HG02870 (cell line): ENCODE data around the gene ZNF484.
A peak's percentile ranks its signal among the peaks of the same experiment; 100 is the strongest.
"Not testable (repeated sequence)": the region's sequence is repeated elsewhere in the genome, so short reads cannot be mapped to it uniquely, and the experiment has no call there.

Source experiments
- ATAC-seq: cut with Tn5 transposase; IDR thresholded peaks from one replicate; pipeline ENCODE4 v1.9.1; 2021; ENCODE audit warnings: mild to moderate bottlenecking, moderate library complexity; ENCODE audit not compliant: unreplicated experiment

ZNF484 gene

GRCh38 chr9:92877531-92878430, at the start of gene ZNF484:
Gene ZNF484 (minus strand): TSS chr9:92878038. CDS start chr9:92875029, 3,009 bp downstream.
- ATAC-seq: peak; percentile 94

DNA sequence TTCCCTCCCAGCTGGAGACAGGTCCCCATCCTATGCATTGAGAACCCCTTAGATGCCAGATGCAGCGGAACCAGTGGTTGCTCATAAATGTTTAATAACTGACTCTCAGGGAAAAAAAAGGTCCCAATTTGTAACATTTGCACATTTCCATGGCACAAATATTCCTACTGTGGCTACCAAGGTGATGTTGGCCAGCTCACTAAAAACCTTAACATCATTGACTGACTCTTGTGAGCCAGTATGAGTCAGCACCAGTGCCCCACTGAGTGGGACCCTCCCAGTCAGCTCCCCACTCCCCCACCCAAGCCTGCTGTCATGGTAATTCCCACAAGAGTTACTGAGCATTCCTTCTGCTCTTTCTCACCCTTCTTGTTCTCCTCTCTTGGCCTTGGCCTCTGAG, 42.6 kb upstream of the ZNF484 start:
- ATAC-seq: no peak

- no peak for ATAC-seq
Observed at GRCh38 chr9:92917176-92917800, 39.5 kb upstream of the ZNF484 start.

- no peak for ATAC-seq
Observed at GRCh38 chr9:92911511-92912475, 34.0 kb upstream of the ZNF484 start.

DNA sequence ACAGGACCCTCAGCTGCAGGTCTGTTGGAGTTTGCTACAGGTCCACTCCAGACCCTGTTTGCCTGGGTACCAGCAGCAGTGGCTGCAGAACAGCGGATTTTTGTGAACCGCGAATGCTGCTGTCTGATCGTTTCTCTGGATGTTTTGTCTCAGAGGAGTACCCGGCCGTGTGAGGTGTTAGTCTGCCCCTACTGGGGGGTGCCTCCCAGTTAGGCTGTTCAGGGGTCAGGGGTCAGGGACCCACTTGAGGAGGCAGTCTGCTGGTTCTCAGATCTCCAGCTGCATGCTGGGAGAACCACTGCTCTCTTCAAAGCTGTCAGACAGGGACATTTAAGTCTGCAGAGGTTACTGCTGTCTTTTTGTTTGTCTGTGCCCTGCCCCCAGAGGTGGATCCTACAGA, 27.3 kb upstream of the ZNF484 start:
- not testable (repeated sequence) for ATAC-seq

- no peak for ATAC-seq
Observed at GRCh38 chr9:92897323-92897722, 19.5 kb upstream of the ZNF484 start.

DNA sequence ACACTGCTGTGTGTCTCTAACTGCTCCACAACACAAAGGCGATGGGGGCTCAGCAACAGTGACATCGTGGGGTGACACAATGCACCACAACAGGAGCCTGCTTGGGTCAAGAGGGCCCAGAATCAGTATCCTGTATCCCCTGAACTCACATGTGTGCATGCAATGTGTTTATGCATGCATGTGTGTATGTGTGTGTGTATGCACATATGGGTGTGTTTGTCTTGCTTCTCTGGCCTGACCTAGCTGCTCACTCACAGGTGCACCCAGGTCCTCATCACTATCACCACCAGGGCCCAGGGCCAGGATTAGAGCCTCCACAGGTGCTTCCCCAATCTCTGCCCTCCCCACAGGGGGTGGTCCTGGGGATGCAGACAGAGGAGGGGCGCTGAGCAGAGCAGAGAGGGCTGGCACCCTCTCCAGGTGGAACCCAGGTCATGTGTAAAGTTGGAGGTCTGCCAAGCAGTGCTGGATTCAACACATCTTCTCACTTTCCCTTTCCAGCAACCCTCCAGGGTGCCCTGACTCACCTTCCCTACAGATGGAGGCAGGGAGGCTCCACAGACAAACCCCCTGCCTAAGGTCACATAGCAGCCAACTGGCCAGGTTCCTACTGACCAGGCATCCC, 18.1 kb upstream of the ZNF484 start:
- ATAC-seq: no peak

DNA sequence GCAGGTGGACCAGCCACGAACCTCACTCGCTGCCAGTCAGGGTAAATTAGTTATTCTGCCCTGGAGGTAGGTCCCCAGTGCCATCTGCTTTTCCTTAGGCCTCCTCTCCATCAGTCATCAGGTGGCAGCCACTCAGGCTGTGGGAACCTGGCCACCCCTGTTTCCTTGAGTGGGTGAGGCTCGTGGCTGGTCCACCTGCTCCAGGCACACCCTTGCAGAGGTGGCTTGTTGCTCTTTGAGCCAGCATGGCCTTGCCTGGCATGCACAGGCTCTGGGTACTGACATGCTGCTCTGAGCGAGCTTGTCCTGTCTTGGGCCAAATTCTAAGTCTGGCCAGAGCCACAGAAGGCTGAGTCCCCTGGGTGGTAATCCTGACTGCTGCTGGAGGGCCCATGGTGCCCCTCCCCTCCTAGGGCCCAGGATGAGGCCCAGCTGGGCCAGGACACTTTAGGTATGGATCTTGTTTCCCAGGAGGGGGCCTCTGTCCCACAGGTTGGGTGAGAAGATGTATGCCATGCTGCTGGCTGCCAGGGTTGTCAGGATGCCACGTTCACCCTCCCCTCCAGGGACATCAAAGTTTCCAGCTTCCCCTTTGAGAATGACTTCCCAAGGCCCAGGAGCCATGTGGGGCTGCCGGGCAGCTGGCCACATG, 17.0 kb upstream of the ZNF484 start:
- ATAC-seq: no peak

DNA sequence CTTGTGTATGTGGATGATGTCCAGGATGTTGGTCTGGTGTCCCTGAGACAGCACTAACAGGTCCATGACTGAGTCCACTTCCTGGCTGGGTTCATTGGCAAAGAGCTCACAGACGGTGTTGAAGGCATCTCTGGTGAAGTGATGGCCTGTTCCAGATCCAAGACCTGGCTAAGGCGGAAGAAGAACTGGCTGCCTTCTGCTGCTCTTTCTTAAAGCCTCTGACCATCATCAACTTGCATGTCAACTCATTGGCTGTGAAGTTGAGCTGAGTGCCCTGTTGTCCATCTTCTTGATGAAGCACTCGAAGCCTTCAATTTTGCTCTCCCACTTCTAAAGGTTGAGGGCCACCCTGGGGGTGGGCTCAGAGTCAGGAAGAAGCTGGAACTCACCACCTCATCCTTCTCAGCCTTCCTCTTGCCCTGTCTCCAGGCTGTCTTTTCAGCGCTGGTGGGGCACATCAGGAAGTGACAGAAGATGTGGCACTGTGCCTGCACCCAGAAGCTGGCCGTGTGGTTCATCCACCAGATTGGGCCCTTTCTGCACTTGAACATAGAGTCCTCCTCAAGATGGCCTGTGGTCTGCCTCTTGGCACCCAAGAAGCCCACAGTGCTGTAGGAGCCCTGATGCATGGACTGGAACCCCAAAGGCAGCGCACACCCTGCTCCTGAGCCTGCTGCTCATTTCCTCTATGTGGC, 16.2 kb upstream of the ZNF484 start:
- not testable (repeated sequence) for ATAC-seq

GRCh38 chr9:92892276-92892675, 14.4 kb upstream of the ZNF484 start:
- not testable (repeated sequence) for ATAC-seq

GRCh38 chr9:92890761-92891160, 12.9 kb upstream of the ZNF484 start:
- ATAC-seq: no peak

DNA sequence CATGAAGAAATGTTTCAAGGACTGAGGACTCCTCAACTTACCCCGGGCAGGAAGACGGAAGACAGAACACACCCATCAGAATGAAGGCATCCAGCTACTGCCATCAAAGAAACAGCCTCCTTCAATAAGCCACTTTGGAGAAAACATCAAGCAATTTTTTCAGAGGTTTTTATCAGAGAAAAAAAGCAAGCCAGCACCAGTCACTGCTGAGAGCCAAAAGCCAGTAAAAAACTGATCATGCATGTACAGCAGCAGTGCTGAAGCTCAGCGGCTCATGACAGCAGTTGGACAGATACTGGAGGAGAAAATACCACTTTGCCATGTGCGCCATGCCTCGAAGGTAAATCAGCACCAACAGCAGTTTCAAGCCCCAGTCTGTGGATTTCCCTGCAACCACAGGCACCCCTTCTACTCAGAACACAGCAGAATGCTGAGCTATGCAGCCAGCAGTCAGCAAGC, 10.1 kb upstream of the ZNF484 start:
- ATAC-seq: no peak

DNA sequence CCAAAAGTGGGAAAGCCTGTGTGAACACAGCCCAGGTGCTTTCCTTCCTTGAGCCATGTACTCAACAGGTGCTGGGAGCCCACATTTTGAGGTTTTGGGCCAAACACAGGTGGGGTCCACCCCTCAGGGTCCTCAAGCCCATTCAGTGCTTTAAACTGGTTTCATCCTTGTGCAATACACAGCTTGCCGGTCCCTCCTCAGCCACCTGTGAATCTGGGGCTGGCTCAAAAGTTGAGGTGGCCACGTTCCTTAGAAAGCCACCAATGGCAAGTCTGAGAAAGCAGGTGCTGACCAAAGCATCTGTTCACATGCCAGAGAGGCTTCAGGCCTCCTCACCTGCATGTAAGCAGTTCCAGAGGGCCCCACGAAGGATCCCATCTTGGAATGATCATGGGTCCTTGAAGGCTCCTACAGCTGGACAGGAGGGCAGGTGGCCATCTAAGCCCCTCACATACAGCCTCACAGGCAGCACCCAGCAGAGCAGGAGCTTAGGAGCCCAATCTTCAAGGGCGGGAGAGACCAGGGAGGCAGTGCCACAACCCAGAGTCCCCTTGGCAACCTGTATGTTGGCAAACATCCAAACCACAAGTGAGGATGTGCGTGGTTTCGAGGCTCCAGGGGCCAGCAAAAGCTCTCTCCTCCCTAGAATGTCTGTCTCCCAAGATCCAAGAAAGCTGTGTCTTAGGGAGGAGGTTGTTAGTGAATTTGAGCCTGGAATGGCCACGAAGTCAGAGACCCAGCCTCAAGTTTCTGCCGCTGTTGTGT, 9.2 kb upstream of the ZNF484 start:
- not testable (repeated sequence) for ATAC-seq

DNA sequence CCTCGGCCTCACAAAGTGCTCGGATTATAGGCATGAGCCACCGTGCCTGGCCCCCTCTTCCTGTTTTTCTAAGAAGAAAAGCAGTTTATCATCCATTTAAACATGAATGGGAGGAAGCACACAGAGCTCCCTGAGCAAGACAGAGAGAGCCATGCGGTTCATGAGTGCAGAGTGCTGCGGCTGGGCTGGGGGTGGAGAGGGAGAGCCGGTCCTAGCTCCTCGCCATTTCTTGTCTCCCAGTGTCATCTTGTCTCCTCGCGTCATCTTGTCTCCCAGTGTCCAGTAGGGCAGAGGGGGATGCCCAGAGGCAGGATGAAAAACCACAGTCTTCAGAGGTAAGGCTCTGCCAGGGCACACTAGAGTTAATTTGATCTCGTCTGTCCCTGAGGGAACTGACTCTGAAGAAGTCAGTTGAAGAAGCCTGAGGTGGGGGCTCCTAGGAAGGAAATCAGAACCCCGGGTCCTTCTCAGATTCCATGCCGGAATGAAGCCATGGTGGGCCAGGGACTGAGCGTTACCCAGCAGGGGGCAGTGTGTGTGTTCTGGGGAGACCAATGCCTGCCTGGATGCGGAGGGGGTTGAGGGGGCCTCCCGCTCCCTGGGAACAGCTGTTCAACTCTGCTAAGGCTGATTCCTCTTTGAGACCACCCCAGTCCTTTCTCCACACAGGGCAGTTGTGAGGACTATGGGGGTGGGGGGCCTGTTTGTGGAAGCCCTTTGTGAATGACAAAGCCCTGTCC, 6.0 kb upstream of the ZNF484 start:
- not testable (repeated sequence) for ATAC-seq

- ATAC-seq: no peak
Observed at GRCh38 chr9:92882276-92882675, 4.4 kb upstream of the ZNF484 start.

DNA sequence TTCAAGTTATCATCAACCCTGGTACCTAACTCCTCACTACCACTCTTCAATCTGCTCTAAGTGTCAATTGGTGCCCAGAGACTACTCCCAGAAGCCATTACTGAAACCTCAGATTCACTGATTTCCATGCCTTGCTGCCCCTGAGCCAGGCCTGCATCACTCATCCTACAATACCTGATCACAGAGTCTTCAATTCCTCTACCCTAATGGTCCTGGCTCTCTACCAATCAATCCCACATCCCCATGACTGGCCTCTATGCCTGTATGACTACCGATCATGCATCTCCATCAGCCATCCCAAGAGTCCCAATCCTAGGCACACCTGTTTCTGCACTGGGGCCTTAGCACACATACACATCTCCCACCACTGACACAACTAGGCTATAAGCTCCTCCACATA, 2.5 kb downstream of the ZNF484 start:
- ATAC-seq: no peak

- no peak for ATAC-seq
Observed at GRCh38 chr9:92870289-92870688, 7.5 kb downstream of the ZNF484 start.

GRCh38 chr9:92866600-92866999, 11.2 kb downstream of the ZNF484 start:
- ATAC-seq: not testable (repeated sequence)
